HepG2 (cell line): ENCODE data around the gene RNU2-63P. TPM values are rescaled to one million over a fixed set of nuclear protein-coding genes. Genes with fewer than 3 reads are reported as not detected.
A peak's percentile ranks its signal among the peaks of the same experiment; 100 is the strongest.

Experiments used
- NFE2L1 ChIP-seq: sonication (generic); formaldehyde crosslinking; IDR thresholded peaks from 2 replicates; pipeline ENCODE4 v1.4.0; 2020; ENCODE audit warnings: missing genetic modification reagents, mild to moderate bottlenecking, borderline replicate concordance
- ZFP90 ChIP-seq: sonication (generic); formaldehyde crosslinking; IDR thresholded peaks from 2 replicates; pipeline ENCODE4 v1.8.0; 2022; ENCODE audit warnings: missing genetic modification reagents, mild to moderate bottlenecking, inconsistent platforms, borderline replicate concordance
- ZNF329 ChIP-seq: sonication (generic); formaldehyde crosslinking; IDR thresholded peaks from 2 replicates; pipeline ENCODE4 v1.9.0; 2021; ENCODE audit warnings: low read depth, mild to moderate bottlenecking, missing genetic modification reagents
- ZNF33B ChIP-seq: sonication (generic); formaldehyde crosslinking; IDR thresholded peaks from 2 replicates; pipeline ENCODE4 v1.5.1; 2020; ENCODE audit warnings: mild to moderate bottlenecking, missing genetic modification reagents
- ZNF484 ChIP-seq: sonication (generic); formaldehyde crosslinking; IDR thresholded peaks from 2 replicates; pipeline ENCODE4 v1.5.1; 2020; ENCODE audit warnings: mild to moderate bottlenecking, low read depth, missing genetic modification reagents, borderline replicate concordance
- ZNF782 ChIP-seq: sonication (generic); formaldehyde crosslinking; IDR thresholded peaks from 2 replicates; pipeline ENCODE4 v1.4.0; 2020; ENCODE audit warnings: missing genetic modification reagents, mild to moderate bottlenecking, borderline replicate concordance
- polyA plus RNA-seq, 8 experiments: library from polyadenylated mRNA; depleted of rRNA in 3 of 8; stranded (reverse) in 7 of 8; unstranded in 1 of 8; fragments of >200 nt; fragmentation: Illumina TruSeq in 4 of 8; extraction: Trizol in 4 of 8; gene quantifications; 2 replicates each; pipeline versions ENCODE4 v1.2.1 to v1.2.3, GENCODE V29; 2011 to 2016; ENCODE audit warnings: low read depth in 4 of 8, missing spikeins in 1 of 8, mixed read lengths in 1 of 8; ENCODE audit not compliant: insufficient read depth in 1 of 8
- total RNA-seq, 5 experiments: library from RNA; depleted of rRNA; stranded (reverse); fragments of >200 nt; fragmentation: Illumina TruSeq; extraction: Trizol; gene quantifications; 2 replicates each; pipeline ENCODE4 v1.2.3, GENCODE V29; 2016; ENCODE audit warnings: low read depth in 1 of 5
- TF ChIP-seq, protein P1 (sequence below): sonication (generic); formaldehyde crosslinking; IDR thresholded peaks from 2 replicates; pipeline ENCODE4 v1.4.0; 2020; ENCODE audit warnings: missing genetic modification reagents
- TF ChIP-seq, protein P2 (sequence below): sonication (generic); formaldehyde crosslinking; IDR thresholded peaks from 2 replicates; pipeline ENCODE4 v1.5.1; 2020; ENCODE audit warnings: missing genetic modification reagents, mild to moderate bottlenecking, borderline replicate concordance
- TF ChIP-seq, protein P3 (sequence below): IDR thresholded peaks from 2 replicates; pipeline ENCODE4 v1.6.1; 2016; ENCODE audit warnings: control low read depth
- TF ChIP-seq, protein P4 (sequence below): sonication (generic); formaldehyde crosslinking; IDR thresholded peaks from 2 replicates; pipeline ENCODE4 v1.4.0; 2020; ENCODE audit warnings: mild to moderate bottlenecking, missing genetic modification reagents

RNU2-63P gene
- total and polyA plus RNA-seq, 2 of the 13 experiments (the other 11 are each of a cell fraction or from before 2014, with no cell fraction given): 6.8 TPM; not detected in 1

DNA sequence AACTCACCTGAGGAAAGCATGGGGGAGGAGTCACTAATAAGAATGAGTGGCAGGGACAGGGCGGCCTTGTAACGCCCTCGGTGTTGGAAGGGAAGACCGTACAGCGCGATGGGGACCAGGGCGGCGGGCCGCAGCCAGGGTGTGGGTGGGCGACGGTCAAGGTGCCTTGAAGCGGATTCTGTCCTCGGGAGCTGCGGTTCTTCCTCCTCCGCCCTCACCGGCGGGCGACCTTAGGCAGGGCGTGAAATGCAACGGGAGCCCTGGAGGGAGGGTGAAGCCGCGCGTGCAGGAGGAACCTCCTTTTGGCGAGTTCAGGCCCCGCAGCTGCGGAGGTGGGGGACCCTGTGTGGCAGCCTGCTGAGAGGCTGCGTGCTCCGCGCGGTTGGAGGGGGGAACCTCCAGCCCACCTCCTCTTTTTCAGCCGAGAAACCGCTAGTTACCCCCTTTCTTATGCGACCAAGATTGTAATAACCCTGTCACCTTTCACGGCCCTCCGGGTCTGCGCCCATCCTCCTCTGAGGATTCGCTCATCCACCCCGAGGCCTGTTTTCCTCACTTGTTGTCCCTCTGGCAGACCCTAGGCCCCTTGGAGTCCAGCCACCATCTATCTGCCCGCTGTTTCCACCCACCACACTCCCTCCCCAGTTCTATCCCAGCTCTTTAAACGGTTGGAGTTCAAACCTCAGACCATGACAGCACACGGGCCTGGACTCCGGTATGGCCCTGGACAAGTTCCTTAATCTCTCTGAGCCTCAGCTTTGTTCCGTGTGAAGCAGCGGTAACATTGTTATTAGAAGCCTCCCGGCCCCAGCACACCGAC lies 823 bp upstream of the RNU2-63P start (continued):
- TF ChIP-seq, protein P1, sequence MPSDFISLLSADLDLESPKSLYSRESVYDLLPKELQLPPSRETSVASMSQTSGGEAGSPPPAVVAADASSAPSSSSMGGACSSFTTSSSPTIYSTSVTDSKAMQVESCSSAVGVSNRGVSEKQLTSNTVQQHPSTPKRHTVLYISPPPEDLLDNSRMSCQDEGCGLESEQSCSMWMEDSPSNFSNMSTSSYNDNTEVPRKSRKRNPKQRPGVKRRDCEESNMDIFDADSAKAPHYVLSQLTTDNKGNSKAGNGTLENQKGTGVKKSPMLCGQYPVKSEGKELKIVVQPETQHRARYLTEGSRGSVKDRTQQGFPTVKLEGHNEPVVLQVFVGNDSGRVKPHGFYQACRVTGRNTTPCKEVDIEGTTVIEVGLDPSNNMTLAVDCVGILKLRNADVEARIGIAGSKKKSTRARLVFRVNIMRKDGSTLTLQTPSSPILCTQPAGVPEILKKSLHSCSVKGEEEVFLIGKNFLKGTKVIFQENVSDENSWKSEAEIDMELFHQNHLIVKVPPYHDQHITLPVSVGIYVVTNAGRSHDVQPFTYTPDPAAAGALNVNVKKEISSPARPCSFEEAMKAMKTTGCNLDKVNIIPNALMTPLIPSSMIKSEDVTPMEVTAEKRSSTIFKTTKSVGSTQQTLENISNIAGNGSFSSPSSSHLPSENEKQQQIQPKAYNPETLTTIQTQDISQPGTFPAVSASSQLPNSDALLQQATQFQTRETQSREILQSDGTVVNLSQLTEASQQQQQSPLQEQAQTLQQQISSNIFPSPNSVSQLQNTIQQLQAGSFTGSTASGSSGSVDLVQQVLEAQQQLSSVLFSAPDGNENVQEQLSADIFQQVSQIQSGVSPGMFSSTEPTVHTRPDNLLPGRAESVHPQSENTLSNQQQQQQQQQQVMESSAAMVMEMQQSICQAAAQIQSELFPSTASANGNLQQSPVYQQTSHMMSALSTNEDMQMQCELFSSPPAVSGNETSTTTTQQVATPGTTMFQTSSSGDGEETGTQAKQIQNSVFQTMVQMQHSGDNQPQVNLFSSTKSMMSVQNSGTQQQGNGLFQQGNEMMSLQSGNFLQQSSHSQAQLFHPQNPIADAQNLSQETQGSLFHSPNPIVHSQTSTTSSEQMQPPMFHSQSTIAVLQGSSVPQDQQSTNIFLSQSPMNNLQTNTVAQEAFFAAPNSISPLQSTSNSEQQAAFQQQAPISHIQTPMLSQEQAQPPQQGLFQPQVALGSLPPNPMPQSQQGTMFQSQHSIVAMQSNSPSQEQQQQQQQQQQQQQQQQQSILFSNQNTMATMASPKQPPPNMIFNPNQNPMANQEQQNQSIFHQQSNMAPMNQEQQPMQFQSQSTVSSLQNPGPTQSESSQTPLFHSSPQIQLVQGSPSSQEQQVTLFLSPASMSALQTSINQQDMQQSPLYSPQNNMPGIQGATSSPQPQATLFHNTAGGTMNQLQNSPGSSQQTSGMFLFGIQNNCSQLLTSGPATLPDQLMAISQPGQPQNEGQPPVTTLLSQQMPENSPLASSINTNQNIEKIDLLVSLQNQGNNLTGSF (CRISPR knock-in tag): no peak; the same call in 1 of the 2 replicates
- TF ChIP-seq, protein P2, sequence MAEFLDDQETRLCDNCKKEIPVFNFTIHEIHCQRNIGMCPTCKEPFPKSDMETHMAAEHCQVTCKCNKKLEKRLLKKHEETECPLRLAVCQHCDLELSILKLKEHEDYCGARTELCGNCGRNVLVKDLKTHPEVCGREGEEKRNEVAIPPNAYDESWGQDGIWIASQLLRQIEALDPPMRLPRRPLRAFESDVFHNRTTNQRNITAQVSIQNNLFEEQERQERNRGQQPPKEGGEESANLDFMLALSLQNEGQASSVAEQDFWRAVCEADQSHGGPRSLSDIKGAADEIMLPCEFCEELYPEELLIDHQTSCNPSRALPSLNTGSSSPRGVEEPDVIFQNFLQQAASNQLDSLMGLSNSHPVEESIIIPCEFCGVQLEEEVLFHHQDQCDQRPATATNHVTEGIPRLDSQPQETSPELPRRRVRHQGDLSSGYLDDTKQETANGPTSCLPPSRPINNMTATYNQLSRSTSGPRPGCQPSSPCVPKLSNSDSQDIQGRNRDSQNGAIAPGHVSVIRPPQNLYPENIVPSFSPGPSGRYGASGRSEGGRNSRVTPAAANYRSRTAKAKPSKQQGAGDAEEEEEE (CRISPR knock-in tag): no peak
- no peak for TF ChIP-seq ZNF484 (CRISPR knock-in tag)
- no peak for TF ChIP-seq NFE2L1 (CRISPR knock-in tag)
- TF ChIP-seq, protein P3, sequence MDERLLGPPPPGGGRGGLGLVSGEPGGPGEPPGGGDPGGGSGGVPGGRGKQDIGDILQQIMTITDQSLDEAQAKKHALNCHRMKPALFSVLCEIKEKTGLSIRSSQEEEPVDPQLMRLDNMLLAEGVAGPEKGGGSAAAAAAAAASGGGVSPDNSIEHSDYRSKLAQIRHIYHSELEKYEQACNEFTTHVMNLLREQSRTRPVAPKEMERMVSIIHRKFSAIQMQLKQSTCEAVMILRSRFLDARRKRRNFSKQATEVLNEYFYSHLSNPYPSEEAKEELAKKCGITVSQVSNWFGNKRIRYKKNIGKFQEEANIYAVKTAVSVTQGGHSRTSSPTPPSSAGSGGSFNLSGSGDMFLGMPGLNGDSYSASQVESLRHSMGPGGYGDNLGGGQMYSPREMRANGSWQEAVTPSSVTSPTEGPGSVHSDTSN (CRISPR knock-in tag): peak; percentile 86
- TF ChIP-seq ZNF329 (CRISPR knock-in tag): 0 out of 2 replicates have a peak, but pooled peaks have one; percentile 38
- no peak for TF ChIP-seq ZNF33B (CRISPR knock-in tag)
- peak; percentile 88; the same call in 1 of the 2 replicates for TF ChIP-seq ZNF782
- TF ChIP-seq, protein P4, sequence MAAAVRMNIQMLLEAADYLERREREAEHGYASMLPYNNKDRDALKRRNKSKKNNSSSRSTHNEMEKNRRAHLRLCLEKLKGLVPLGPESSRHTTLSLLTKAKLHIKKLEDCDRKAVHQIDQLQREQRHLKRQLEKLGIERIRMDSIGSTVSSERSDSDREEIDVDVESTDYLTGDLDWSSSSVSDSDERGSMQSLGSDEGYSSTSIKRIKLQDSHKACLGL (CRISPR knock-in tag): peak; percentile 67; the same call in 1 of the 2 replicates
- TF ChIP-seq ZFP90 (CRISPR knock-in tag): peak; percentile 4; the same call in 1 of the 2 replicates
